ENCODE measurements around the gene KIF5A.
A peak's percentile ranks its signal among the peaks of the same experiment; 100 is the strongest.

The KIF5A gene

GRCh38 chr12:57593187-57593586, 43.3 kb downstream of the KIF5A start:
- Histone ChIP-seq H3F3A (ENCODE audit: insufficient read depth) (no peaks in the 10 kb centered on the region), H3K4me2 (ENCODE audit: low read depth, low read length, poor library complexity, severe bottlenecking) (peak overlapping the region; percentile 97), H3K9me2 (replicated peaks; ENCODE audit: insufficient read depth, low read length) (no peaks in the 10 kb centered on the region), H3K4me3 (ENCODE audit: insufficient read depth, low read length, poor library complexity, severe bottlenecking) (no peak overlapping the region), H3K36me3 (ENCODE audit: low read length) (no peaks in the 10 kb centered on the region; the same call in 1 of the 2 replicates), H3K9ac (ENCODE audit: low read length) (no peak overlapping the region), H3K27me3 (ENCODE audit: low read length) (no peaks in the 10 kb centered on the region), H2AFZ (ENCODE audit: low read depth, low read length, severe bottlenecking) (no peak overlapping the region), H4K20me1 (ENCODE audit: low read depth, low read length) (no peaks in the 10 kb centered on the region), H3K27ac (ENCODE audit: low read depth, low read length) (no peak overlapping the region), H3K9me3 (ENCODE audit: insufficient read depth, low read length) (no peaks in the 10 kb centered on the region), H3K79me2 (ENCODE audit: insufficient read depth, low read length) (peaks cover 17% of the 10 kb centered on the region)
- TF ChIP-seq, protein P1, sequence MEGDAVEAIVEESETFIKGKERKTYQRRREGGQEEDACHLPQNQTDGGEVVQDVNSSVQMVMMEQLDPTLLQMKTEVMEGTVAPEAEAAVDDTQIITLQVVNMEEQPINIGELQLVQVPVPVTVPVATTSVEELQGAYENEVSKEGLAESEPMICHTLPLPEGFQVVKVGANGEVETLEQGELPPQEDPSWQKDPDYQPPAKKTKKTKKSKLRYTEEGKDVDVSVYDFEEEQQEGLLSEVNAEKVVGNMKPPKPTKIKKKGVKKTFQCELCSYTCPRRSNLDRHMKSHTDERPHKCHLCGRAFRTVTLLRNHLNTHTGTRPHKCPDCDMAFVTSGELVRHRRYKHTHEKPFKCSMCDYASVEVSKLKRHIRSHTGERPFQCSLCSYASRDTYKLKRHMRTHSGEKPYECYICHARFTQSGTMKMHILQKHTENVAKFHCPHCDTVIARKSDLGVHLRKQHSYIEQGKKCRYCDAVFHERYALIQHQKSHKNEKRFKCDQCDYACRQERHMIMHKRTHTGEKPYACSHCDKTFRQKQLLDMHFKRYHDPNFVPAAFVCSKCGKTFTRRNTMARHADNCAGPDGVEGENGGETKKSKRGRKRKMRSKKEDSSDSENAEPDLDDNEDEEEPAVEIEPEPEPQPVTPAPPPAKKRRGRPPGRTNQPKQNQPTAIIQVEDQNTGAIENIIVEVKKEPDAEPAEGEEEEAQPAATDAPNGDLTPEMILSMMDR (IDR thresholded peaks at IDR 0.05; ENCODE audit: insufficient read depth, low read length, poor library complexity, severe bottlenecking) = no peak
- TF ChIP-seq EZH2phosphoT487 (conservative IDR thresholded peaks at IDR 0.05; ENCODE audit: low read length) = no peak

GRCh38 chr12:57600395-57600794, 50.6 kb downstream of the KIF5A start:
- Histone ChIP-seq H3K4me3 (ENCODE audit: insufficient read depth, low read length, poor library complexity, severe bottlenecking) (no peak overlapping the region), H3K27ac (ENCODE audit: low read depth, low read length) (no peak overlapping the region), H3K9me2 (replicated peaks; ENCODE audit: insufficient read depth, low read length) (no peaks in the 10 kb centered on the region), H3K4me2 (ENCODE audit: low read depth, low read length, poor library complexity, severe bottlenecking) (no peak overlapping the region), H3F3A (ENCODE audit: insufficient read depth) (0 out of 2 replicates have a peak, but pooled peaks cover 6% of the 10 kb centered on the region), H3K9ac (ENCODE audit: low read length) (no peak overlapping the region), H3K36me3 (ENCODE audit: low read length) (no peaks in the 10 kb centered on the region; the same call in 1 of the 2 replicates), H3K27me3 (ENCODE audit: low read length) (no peaks in the 10 kb centered on the region), H2AFZ (ENCODE audit: low read depth, low read length, severe bottlenecking) (no peak overlapping the region), H3K9me3 (ENCODE audit: insufficient read depth, low read length) (no peaks in the 10 kb centered on the region), H4K20me1 (ENCODE audit: low read depth, low read length) (no peaks in the 10 kb centered on the region), H3K79me2 (ENCODE audit: insufficient read depth, low read length) (no peaks in the 10 kb centered on the region)
- TF ChIP-seq, protein P1 (IDR thresholded peaks at IDR 0.05; ENCODE audit: insufficient read depth, low read length, poor library complexity, severe bottlenecking) = no peak
- no peak for TF ChIP-seq EZH2phosphoT487 (conservative IDR thresholded peaks at IDR 0.05; ENCODE audit: low read length)

GRCh38 chr12:57602544-57602943, 52.7 kb downstream of the KIF5A start:
- Histone ChIP-seq H4K20me1 (ENCODE audit: low read depth, low read length) (no peaks in the 10 kb centered on the region), H3K27me3 (ENCODE audit: low read length) (no peaks in the 10 kb centered on the region), H3K36me3 (ENCODE audit: low read length) (no peaks in the 10 kb centered on the region), H3F3A (ENCODE audit: insufficient read depth) (0 out of 2 replicates have a peak, but pooled peaks cover 6% of the 10 kb centered on the region), H3K4me3 (ENCODE audit: insufficient read depth, low read length, poor library complexity, severe bottlenecking) (no peak overlapping the region), H3K4me2 (ENCODE audit: low read depth, low read length, poor library complexity, severe bottlenecking) (no peak overlapping the region), H3K27ac (ENCODE audit: low read depth, low read length) (no peak overlapping the region), H3K9ac (ENCODE audit: low read length) (no peak overlapping the region), H3K9me2 (replicated peaks; ENCODE audit: insufficient read depth, low read length) (no peaks in the 10 kb centered on the region), H2AFZ (ENCODE audit: low read depth, low read length, severe bottlenecking) (no peak overlapping the region), H3K9me3 (ENCODE audit: insufficient read depth, low read length) (no peaks in the 10 kb centered on the region), H3K79me2 (ENCODE audit: insufficient read depth, low read length) (no peaks in the 10 kb centered on the region)
- TF ChIP-seq, protein P1 (IDR thresholded peaks at IDR 0.05; ENCODE audit: insufficient read depth, low read length, poor library complexity, severe bottlenecking) = no peak
- no peak for TF ChIP-seq EZH2phosphoT487 (conservative IDR thresholded peaks at IDR 0.05; ENCODE audit: low read length)

All from SU-DHL-6 (cell line).